Measurements from ENCODE around the gene UBAC2. TPM values are rescaled to one million over a fixed set of nuclear protein-coding genes. Genes with fewer than 3 reads are reported as not detected.

Gene UBAC2
- total and polyA plus RNA-seq, 2 experiments from 2014 or later: 71.2 to 130 TPM

DNA sequence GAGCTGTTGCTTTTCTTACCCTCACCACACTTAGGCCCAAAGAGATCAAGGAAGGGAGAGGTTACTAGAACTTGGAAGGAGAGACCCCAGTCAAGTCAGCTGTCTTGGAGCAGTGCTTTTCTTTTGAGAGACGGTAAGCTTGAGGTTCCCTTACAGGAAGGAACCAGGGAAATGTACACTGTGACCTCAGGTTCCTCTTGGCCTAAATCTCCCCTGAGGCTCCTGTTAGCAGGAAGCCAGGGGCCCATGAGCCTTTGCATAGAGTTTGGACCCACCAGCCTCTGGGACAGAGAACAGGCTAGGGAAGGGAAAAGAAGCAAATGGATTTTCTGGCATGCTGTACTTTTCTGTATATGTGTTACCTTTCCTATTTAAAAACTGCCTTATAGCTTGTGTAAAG lies 63.4 kb downstream of the UBAC2 start:
- TF ChIP-seq, protein P1, sequence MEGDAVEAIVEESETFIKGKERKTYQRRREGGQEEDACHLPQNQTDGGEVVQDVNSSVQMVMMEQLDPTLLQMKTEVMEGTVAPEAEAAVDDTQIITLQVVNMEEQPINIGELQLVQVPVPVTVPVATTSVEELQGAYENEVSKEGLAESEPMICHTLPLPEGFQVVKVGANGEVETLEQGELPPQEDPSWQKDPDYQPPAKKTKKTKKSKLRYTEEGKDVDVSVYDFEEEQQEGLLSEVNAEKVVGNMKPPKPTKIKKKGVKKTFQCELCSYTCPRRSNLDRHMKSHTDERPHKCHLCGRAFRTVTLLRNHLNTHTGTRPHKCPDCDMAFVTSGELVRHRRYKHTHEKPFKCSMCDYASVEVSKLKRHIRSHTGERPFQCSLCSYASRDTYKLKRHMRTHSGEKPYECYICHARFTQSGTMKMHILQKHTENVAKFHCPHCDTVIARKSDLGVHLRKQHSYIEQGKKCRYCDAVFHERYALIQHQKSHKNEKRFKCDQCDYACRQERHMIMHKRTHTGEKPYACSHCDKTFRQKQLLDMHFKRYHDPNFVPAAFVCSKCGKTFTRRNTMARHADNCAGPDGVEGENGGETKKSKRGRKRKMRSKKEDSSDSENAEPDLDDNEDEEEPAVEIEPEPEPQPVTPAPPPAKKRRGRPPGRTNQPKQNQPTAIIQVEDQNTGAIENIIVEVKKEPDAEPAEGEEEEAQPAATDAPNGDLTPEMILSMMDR (IDR thresholded peaks at IDR 0.05; ENCODE audit: low read depth, low read length): no peak
- Histone ChIP-seq H3K27ac (peak overlapping the region; percentile 49), H3K27me3 (no peaks in the 10 kb centered on the region), H3K36me3 (no peaks in the 10 kb centered on the region), H3K4me3 (no peak overlapping the region), H3K4me1 (ENCODE audit: low read depth) (no peaks in the 10 kb centered on the region), H3K9me3 (ENCODE audit: low read depth) (no peaks in the 10 kb centered on the region)
- DNase-seq (ENCODE audit: low read depth in 1 of 2, low spot score in 1 of 2): no peak

DNA sequence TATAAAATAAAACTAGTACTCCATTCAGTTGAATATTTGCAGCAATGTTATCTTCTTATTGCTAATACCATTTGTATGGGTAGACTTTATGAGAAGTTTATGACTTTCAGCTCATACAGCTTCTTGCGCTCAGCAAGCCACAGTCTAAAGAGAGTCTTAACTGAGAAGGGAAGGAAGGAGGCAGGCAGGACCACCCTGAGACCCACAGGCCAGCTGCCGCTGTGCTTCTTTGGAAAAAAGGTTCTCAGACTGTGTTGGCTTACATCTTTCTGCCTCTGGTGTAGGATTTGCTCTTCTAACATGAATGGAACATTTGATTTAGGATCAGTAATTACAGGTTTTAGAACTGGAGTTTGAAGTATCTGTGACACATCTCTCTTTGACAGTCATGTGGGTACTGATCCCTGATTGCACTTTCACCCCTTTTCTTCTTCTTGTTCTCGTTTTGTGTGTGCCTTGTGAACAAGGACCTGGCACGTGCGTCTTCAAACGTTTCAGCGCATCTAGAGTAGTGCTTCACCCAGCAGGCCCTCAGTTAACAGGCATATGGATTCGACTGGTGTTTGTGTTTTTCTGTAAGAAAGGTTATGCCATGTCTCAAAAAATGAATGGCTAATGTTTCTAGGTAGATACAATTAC lies 64.6 kb downstream of the UBAC2 start:
- TF ChIP-seq, protein P1 (IDR thresholded peaks at IDR 0.05; ENCODE audit: low read depth, low read length): no peak
- no peaks in the 10 kb centered on the region for H3K9me3 ChIP-seq (ENCODE audit: low read depth)
- H3K36me3 ChIP-seq: no peaks in the 10 kb centered on the region
- no peaks in the 10 kb centered on the region for H3K27me3 ChIP-seq
- H3K27ac ChIP-seq: peak overlapping the region; percentile 62
- no peak for DNase-seq (ENCODE audit: low read depth in 1 of 2, low spot score in 1 of 2)
- H3K4me1 ChIP-seq (ENCODE audit: low read depth): no peaks in the 10 kb centered on the region
- no peak overlapping the region for H3K4me3 ChIP-seq

DNA sequence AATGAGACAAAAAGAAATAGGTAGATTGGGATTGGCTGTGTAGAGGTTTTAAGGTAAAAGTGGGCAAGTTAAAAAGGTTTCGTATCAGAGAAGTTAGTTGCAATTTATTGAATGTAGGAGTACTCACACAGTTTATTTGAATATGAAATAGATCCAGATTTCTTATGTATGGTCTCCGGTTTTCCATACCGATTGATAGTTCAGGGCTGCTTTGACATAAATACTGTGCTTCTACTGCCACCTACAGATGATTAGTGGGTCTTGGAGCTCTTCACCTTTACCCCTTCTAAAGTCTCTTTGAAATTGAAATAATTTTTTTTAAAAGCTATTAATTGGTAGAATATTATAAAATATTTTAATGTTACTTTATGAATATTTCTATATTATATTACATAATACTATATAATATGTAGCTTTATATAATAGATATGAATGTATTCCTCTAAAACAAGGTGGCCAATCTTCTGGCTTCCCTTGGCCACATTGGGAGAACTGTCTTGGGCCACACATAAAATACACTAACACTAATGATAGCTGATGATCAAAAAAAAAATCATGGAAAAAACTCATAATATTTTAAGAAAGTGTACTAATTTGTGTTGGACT lies 65.3 kb downstream of the UBAC2 start:
- Histone ChIP-seq H3K4me1 (ENCODE audit: low read depth) (no peaks in the 10 kb centered on the region), H3K9me3 (ENCODE audit: low read depth) (no peaks in the 10 kb centered on the region), H3K27ac (no peak overlapping the region), H3K27me3 (no peaks in the 10 kb centered on the region), H3K36me3 (no peaks in the 10 kb centered on the region), H3K4me3 (no peak overlapping the region)
- TF ChIP-seq, protein P1 (IDR thresholded peaks at IDR 0.05; ENCODE audit: low read depth, low read length): peak; percentile 59
- DNase-seq (ENCODE audit: low read depth in 1 of 2, low spot score in 1 of 2): peak; percentile 58 to 68

DNA sequence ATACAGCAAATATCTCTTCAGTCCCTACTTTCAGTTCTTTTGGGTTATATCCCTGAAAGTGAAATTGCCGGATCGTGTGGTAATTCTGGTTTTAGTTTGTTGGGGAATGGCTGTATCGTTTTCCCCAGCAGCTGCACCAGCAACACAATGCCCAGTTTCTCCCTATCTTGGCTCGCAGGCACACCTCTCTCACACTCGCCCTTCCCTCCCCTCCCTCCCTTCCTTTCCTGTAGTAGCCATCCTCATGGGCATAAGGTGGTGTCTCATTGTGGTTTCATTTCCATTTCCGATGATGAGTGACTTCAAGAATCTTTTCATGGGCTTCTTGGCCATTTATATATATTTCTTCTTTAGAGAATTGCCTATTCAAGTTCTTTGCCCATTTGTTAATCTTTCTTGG lies 66.2 kb downstream of the UBAC2 start:
- DNase-seq (ENCODE audit: low read depth in 1 of 2, low spot score in 1 of 2): no peak
- H3K27me3 ChIP-seq: no peaks in the 10 kb centered on the region
- TF ChIP-seq, protein P1 (IDR thresholded peaks at IDR 0.05; ENCODE audit: low read depth, low read length): no peak
- H3K36me3 ChIP-seq: no peaks in the 10 kb centered on the region
- no peak overlapping the region for H3K4me3 ChIP-seq
- H3K4me1 ChIP-seq (ENCODE audit: low read depth): no peaks in the 10 kb centered on the region
- H3K9me3 ChIP-seq (ENCODE audit: low read depth): no peaks in the 10 kb centered on the region
- no peak overlapping the region for H3K27ac ChIP-seq

DNA sequence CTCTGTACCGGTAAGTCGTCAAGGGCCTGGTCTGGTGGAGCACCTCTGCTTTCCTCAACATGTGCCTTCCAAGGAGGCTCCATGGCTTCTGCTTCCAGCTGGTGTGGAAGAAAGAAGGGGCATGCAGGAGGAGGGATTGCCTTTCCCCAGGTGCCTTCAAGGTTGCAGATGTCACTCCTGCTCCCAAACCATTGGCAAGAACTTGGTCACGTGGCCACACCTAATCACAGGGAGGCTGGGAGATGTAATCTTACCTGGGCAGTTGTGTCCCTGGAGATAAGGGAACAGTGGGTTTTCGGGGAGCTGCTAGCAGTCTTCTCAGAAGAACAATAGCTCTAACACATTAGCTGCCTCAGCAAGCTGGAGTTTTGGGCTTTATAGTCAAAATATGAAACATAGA lies 67.3 kb downstream of the UBAC2 start:
- no peak overlapping the region for H3K4me3 ChIP-seq
- no peak overlapping the region for H3K27ac ChIP-seq
- H3K36me3 ChIP-seq: no peaks in the 10 kb centered on the region
- peaks cover 1% of the 10 kb centered on the region for H3K4me1 ChIP-seq (ENCODE audit: low read depth)
- TF ChIP-seq, protein P1 (IDR thresholded peaks at IDR 0.05; ENCODE audit: low read depth, low read length): no peak
- H3K9me3 ChIP-seq (ENCODE audit: low read depth): no peaks in the 10 kb centered on the region
- H3K27me3 ChIP-seq: no peaks in the 10 kb centered on the region
- DNase-seq (ENCODE audit: low read depth in 1 of 2, low spot score in 1 of 2): no peak
